ENCODE results near the gene CDK11B. TPM values are rescaled to one million over a fixed set of nuclear protein-coding genes. Genes with fewer than 3 reads are reported as not detected.

CDK11B gene
- total and polyA plus RNA-seq, 2 donors from 2014 or later: 13.9 to 24.0 TPM

GRCh38 chr1:1627261-1627828, 31.5 kb downstream of the CDK11B start:
- H3K27me3 ChIP-seq (ENCODE audit: control insufficient read depth, insufficient read depth, low read length): no peaks in the 10 kb centered on the region
- no peaks in the 10 kb centered on the region for H3K4me1 ChIP-seq (ENCODE audit: control insufficient read depth in 2 of 3, insufficient read depth in 2 of 3, low read depth in 1 of 3, low read length in 3 of 3)
- no peak overlapping the region for H3K9ac ChIP-seq (ENCODE audit: low read length in 3 of 3)
- DNase-seq (peak in 1 of 5 donors; percentile 50), FAIRE-seq (no peak)
- intact Hi-C loops (cut with DNase I): no loop called here
- no peak overlapping the region for H3K27ac ChIP-seq (ENCODE audit: low read depth in 2 of 2, low read length in 2 of 2)
- no peak overlapping the region for H3K4me3 ChIP-seq (ENCODE audit: low read length in 3 of 3)
- no peaks in the 10 kb centered on the region for H3K9me3 ChIP-seq (ENCODE audit: control insufficient read depth in 2 of 3, insufficient read depth in 1 of 3, low read length in 3 of 3)
- no peaks in the 10 kb centered on the region for H3K36me3 ChIP-seq (ENCODE audit: control insufficient read depth in 2 of 3, insufficient read depth in 3 of 3, low read length in 3 of 3)
- no peak for TF ChIP-seq CTCF (IDR thresholded peaks at IDR 0.05; ENCODE audit: borderline replicate concordance, extremely low read depth, insufficient read depth)

GRCh38 chr1:1626207-1627141, 32.3 kb downstream of the CDK11B start:
- Histone ChIP-seq H3K4me1 (ENCODE audit: control insufficient read depth in 2 of 3, insufficient read depth in 2 of 3, low read depth in 1 of 3, low read length in 3 of 3) (no peaks in the 10 kb centered on the region), H3K27ac (ENCODE audit: low read depth in 2 of 2, low read length in 2 of 2) (no peak overlapping the region), H3K9ac (ENCODE audit: low read length in 3 of 3) (no peak overlapping the region), H3K27me3 (ENCODE audit: control insufficient read depth, insufficient read depth, low read length) (no peaks in the 10 kb centered on the region), H3K36me3 (ENCODE audit: control insufficient read depth in 2 of 3, insufficient read depth in 3 of 3, low read length in 3 of 3) (no peaks in the 10 kb centered on the region), H3K4me3 (ENCODE audit: low read length in 3 of 3) (no peak overlapping the region), H3K9me3 (ENCODE audit: control insufficient read depth in 2 of 3, insufficient read depth in 1 of 3, low read length in 3 of 3) (no peaks in the 10 kb centered on the region)
- peak in 2 of 5 donors; percentile 48 to 73 for DNase-seq
- no peak for FAIRE-seq
- no peak for TF ChIP-seq CTCF (IDR thresholded peaks at IDR 0.05; ENCODE audit: borderline replicate concordance, extremely low read depth, insufficient read depth)
- intact Hi-C loops (cut with DNase I): no loop called here

GRCh38 chr1:1625824-1626206, 33.0 kb downstream of the CDK11B start:
- H3K4me1 ChIP-seq (ENCODE audit: control insufficient read depth in 2 of 3, insufficient read depth in 2 of 3, low read depth in 1 of 3, low read length in 3 of 3): no peaks in the 10 kb centered on the region
- no peak for FAIRE-seq
- no peak for TF ChIP-seq CTCF (IDR thresholded peaks at IDR 0.05; ENCODE audit: borderline replicate concordance, extremely low read depth, insufficient read depth)
- H3K36me3 ChIP-seq (ENCODE audit: control insufficient read depth in 2 of 3, insufficient read depth in 3 of 3, low read length in 3 of 3): no peaks in the 10 kb centered on the region
- no peak overlapping the region for H3K27ac ChIP-seq (ENCODE audit: low read depth in 2 of 2, low read length in 2 of 2)
- peak in 1 of 5 donors; percentile 37 for DNase-seq
- no peak overlapping the region for H3K4me3 ChIP-seq (ENCODE audit: low read length in 3 of 3)
- no peaks in the 10 kb centered on the region for H3K9me3 ChIP-seq (ENCODE audit: control insufficient read depth in 2 of 3, insufficient read depth in 1 of 3, low read length in 3 of 3)
- no peak overlapping the region for H3K9ac ChIP-seq (ENCODE audit: low read length in 3 of 3)
- H3K27me3 ChIP-seq (ENCODE audit: control insufficient read depth, insufficient read depth, low read length): no peaks in the 10 kb centered on the region
- intact Hi-C loops (cut with DNase I): no loop called here

Measured in kidney (tissue), 14 donors.